GM12801 (cell line): ENCODE data around the gene TMEM178A.

Source experiments
- CTCF ChIP-seq: IDR thresholded peaks from one replicate; pipeline ENCODE4 v1.5.1; 2011; ENCODE audit warnings: control low read depth; ENCODE audit not compliant: insufficient read length; ENCODE audit errors: extremely low read depth

TMEM178A gene

GRCh38 chr2:39625193-39625926, 40.4 kb upstream of the TMEM178A start:
- no peak for TF ChIP-seq CTCF

- TF ChIP-seq CTCF = no peak
Measured at GRCh38 chr2:39625927-39626270, 39.8 kb upstream of the TMEM178A start.

- no peak for TF ChIP-seq CTCF
Measured at GRCh38 chr2:39629646-39630045, 36.1 kb upstream of the TMEM178A start.

- no peak for TF ChIP-seq CTCF
Measured at GRCh38 chr2:39631256-39631655, 34.5 kb upstream of the TMEM178A start.

- TF ChIP-seq CTCF = no peak
Measured at GRCh38 chr2:39631718-39632117, 34.0 kb upstream of the TMEM178A start.

- no peak for TF ChIP-seq CTCF
Measured at GRCh38 chr2:39632876-39633275, 32.8 kb upstream of the TMEM178A start.

- no peak for TF ChIP-seq CTCF
Measured at GRCh38 chr2:39636306-39636705, 29.4 kb upstream of the TMEM178A start.
